ENCODE data around the gene CLPTM1L. TPM values are rescaled to one million over a fixed set of nuclear protein-coding genes. Genes with fewer than 3 reads are reported as not detected.

CLPTM1L gene
- total and polyA plus RNA-seq, 9 of the 15 experiments (the other 6 are each of a cell fraction or from before 2014, with no cell fraction given): 3.5 to 217 (median 177) TPM

GRCh38 chr5:1380011-1380817, 35.3 kb upstream of the CLPTM1L start (continued):
- TF ChIP-seq CHD7 (IDR thresholded peaks at IDR 0.05; ENCODE audit: low read depth, low read length) (no peak), ZNF785 (CRISPR knock-in tag; IDR thresholded peaks at IDR 0.05) (no peak), ZHX1 (conservative IDR thresholded peaks at IDR 0.05; ENCODE audit: low read length) (no peak), RAD21 (CRISPR knock-in tag; conservative IDR thresholded peaks at IDR 0.05 in 1 of 2, IDR thresholded peaks at IDR 0.05 in 1 of 2) (peak in 1 of 2 experiments; percentile 66; a peak in 2 of 4 replicates), ASH1L (IDR thresholded peaks at IDR 0.05; ENCODE audit: borderline replicate concordance, low read depth, partially characterized antibody) (peak; percentile 50)

All from K562 (cell line).